ENCODE data around the gene PPP1R3G.

DNA sequence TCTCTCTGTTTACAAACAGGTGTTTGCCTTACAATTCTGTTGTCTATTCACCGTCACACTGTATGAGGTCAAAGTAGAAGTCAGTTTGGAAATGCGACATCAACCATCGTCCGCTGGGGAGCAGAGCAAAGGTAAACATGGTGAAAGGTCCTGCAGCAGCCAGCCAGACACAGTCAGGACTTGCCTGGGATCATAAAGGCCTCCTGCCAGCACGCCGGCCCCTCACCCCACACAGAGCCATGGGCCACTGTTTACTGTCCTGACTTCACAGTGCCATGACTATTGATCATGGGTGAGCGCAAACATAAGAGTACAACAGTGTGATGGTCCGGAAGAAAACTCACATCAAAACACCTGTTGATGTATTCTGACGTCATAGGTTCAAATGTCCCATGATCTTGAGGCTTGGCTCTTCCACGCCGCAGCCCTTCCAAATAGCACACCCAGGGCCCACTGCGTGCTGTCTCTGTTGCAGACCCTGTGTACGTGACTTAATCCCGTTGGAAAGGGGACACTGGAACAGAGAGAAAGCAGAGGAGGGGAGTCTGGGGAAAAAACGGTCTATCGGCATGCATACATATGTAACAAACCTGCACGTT is 16.9 kb upstream of the PPP1R3G start:
- TF ChIP-seq, protein P1, sequence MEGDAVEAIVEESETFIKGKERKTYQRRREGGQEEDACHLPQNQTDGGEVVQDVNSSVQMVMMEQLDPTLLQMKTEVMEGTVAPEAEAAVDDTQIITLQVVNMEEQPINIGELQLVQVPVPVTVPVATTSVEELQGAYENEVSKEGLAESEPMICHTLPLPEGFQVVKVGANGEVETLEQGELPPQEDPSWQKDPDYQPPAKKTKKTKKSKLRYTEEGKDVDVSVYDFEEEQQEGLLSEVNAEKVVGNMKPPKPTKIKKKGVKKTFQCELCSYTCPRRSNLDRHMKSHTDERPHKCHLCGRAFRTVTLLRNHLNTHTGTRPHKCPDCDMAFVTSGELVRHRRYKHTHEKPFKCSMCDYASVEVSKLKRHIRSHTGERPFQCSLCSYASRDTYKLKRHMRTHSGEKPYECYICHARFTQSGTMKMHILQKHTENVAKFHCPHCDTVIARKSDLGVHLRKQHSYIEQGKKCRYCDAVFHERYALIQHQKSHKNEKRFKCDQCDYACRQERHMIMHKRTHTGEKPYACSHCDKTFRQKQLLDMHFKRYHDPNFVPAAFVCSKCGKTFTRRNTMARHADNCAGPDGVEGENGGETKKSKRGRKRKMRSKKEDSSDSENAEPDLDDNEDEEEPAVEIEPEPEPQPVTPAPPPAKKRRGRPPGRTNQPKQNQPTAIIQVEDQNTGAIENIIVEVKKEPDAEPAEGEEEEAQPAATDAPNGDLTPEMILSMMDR (IDR thresholded peaks at IDR 0.05), result no peak
- TF ChIP-seq POLR2A (IDR thresholded peaks at IDR 0.05), result no peak

Measured in adrenal gland (tissue), 5 donors.